Measurements from ENCODE around the gene NASP. TPM values are rescaled to one million over a fixed set of nuclear protein-coding genes. Genes with fewer than 3 reads are reported as not detected.

NASP gene
- total RNA-seq, 1 donor from 2014 or later, result 55.9 TPM

DNA sequence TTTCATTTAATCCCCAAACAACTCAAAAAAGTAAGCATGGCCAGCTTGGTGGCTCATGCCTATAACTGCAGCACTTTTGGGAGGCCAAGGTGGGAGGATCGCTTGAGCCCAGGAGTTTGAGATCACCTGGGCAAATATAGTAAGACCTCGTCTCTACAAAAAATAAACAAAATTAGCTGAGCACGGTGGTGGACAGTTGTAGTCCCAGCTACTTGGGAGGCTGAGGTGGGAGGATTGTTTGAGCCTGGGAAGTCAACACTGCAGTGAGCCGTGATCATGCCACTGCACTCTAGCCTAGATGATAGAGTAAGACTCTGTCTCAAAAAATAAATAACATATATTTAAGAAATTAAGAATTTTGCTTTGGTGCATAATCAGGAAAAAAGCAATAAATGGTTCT, 39.3 kb upstream of the NASP start:
- no peaks in the 10 kb centered on the region for H3K27me3 Mint-ChIP-seq (ENCODE audit: low read depth, unreplicated experiment)
- H3K36me3 Mint-ChIP-seq (ENCODE audit: low read depth, unreplicated experiment), result no peaks in the 10 kb centered on the region
- H3K27ac ChIP-seq (ENCODE audit: low read depth, low read length), result no peak overlapping the region
- TF ChIP-seq EZH2 (IDR thresholded peaks at IDR 0.05; ENCODE audit: insufficient read depth, low read length) (no peak), CTCF (IDR thresholded peaks at IDR 0.05; ENCODE audit: insufficient read depth, low read depth, low read length) (no peak)
- H3K27ac Mint-ChIP-seq (ENCODE audit: unreplicated experiment), result no peak overlapping the region
- no peaks in the 10 kb centered on the region for H3K27me3 ChIP-seq (ENCODE audit: insufficient read depth, low read length)
- H3K9me3 ChIP-seq (ENCODE audit: insufficient read depth, low read depth, low read length), result no peaks in the 10 kb centered on the region
- no peaks in the 10 kb centered on the region for H4K20me1 ChIP-seq (ENCODE audit: insufficient read depth, low read length)
- no peak overlapping the region for H3K4me3 Mint-ChIP-seq (ENCODE audit: unreplicated experiment)
- no peak overlapping the region for H3K4me2 ChIP-seq (ENCODE audit: low read length)
- H3K9me3 Mint-ChIP-seq (ENCODE audit: unreplicated experiment), result no peaks in the 10 kb centered on the region
- H3K4me3 ChIP-seq (ENCODE audit: insufficient read depth, low read depth, low read length), result no peak overlapping the region
- H2AFZ ChIP-seq (ENCODE audit: low read depth, low read length), result no peak overlapping the region
- DNase-seq (ENCODE audit: low read depth) (no peak), FAIRE-seq (no peak)
- no peaks in the 10 kb centered on the region for H3K36me3 ChIP-seq (ENCODE audit: insufficient read depth, low read length)
- H3K9ac ChIP-seq (ENCODE audit: low read length), result no peak overlapping the region
- no peaks in the 10 kb centered on the region for H3K4me1 ChIP-seq (ENCODE audit: insufficient read depth, low read length)
- peaks cover 16% of the 10 kb centered on the region for H3K4me1 Mint-ChIP-seq (ENCODE audit: low read depth, unreplicated experiment)
- no peaks in the 10 kb centered on the region for H3K79me2 ChIP-seq (ENCODE audit: insufficient read depth, low read length)

DNA sequence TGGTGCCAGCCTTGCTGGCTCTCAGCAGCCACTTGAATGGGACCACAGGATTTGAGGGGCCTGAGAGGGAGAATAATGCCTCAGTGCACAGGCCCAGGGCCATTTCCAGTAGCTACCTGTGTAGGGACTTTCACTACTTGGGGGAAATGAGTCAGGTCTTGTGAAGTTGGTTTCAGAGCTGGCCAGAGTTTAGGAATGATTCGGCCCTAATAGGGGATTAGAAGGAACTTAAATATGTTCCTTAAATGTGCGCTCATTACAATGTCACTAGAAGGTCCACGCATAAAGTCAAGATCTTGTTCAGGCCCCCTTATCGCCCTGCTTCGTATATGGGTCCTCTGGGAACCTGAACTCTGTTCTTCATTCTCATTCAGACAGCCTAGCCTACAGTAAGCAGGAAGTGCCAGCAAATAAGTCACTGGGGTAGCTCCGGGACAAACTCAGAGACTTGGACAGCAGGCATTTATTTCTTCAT, 38.8 kb upstream of the NASP start:
- TF ChIP-seq EZH2 (IDR thresholded peaks at IDR 0.05; ENCODE audit: insufficient read depth, low read length) (no peak), CTCF (IDR thresholded peaks at IDR 0.05; ENCODE audit: insufficient read depth, low read depth, low read length) (no peak)
- no peak overlapping the region for H3K27ac Mint-ChIP-seq (ENCODE audit: unreplicated experiment)

DNA sequence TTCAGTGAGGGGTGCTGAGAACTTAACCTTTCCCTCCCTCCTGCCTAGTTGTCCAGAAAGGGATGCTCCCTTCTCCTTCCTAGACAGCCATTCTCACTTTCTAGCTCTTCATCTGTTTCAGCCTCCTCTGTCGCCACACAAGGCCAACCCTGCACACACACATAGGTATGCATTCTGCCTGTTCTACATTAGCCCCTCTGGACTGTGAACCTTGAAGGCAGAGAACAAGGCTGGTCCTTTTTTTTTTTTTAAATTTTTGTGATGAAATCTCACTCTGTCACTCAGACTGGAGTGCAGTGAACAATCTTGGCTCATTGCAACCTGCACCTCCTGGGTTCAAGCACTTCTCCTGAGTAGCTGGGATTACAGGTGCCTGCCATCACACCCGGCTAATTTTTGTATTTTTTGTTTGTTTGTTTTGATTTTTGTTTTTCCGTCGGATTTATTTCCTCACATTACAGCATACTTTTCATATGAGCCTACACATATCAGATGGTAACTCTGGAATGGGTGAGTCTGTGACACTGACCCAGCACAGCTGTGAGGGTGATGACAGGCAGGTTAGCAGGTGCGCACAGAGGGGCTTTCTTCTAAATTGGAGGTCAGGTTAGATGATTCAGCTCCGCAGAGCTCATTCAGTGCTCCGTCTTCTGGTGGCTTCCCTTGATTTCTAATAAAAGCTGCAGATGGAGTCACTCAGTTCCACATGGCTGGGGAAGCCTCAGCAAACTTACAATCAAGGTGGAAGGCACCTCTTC, 38.1 kb upstream of the NASP start:
- no peaks in the 10 kb centered on the region for H3K9me3 Mint-ChIP-seq (ENCODE audit: unreplicated experiment)
- no peak overlapping the region for H2AFZ ChIP-seq (ENCODE audit: low read depth, low read length)

More for the DNA sequence above, 38.8 kb upstream of the NASP start:
- no peak overlapping the region for H3K27ac ChIP-seq (ENCODE audit: low read depth, low read length)
- H3K4me3 ChIP-seq (ENCODE audit: insufficient read depth, low read depth, low read length), result no peak overlapping the region
- no peaks in the 10 kb centered on the region for H4K20me1 ChIP-seq (ENCODE audit: insufficient read depth, low read length)
- H3K9me3 Mint-ChIP-seq (ENCODE audit: unreplicated experiment), result no peaks in the 10 kb centered on the region
- H3K4me3 Mint-ChIP-seq (ENCODE audit: unreplicated experiment), result no peak overlapping the region
- no peak overlapping the region for H2AFZ ChIP-seq (ENCODE audit: low read depth, low read length)
- peaks cover 16% of the 10 kb centered on the region for H3K4me1 Mint-ChIP-seq (ENCODE audit: low read depth, unreplicated experiment)
- no peaks in the 10 kb centered on the region for H3K9me3 ChIP-seq (ENCODE audit: insufficient read depth, low read depth, low read length)
- H3K4me1 ChIP-seq (ENCODE audit: insufficient read depth, low read length), result no peaks in the 10 kb centered on the region
- FAIRE-seq, result no peak
- no peaks in the 10 kb centered on the region for H3K79me2 ChIP-seq (ENCODE audit: insufficient read depth, low read length)
- H3K27me3 Mint-ChIP-seq (ENCODE audit: low read depth, unreplicated experiment), result no peaks in the 10 kb centered on the region
- no peaks in the 10 kb centered on the region for H3K27me3 ChIP-seq (ENCODE audit: insufficient read depth, low read length)
- no peak overlapping the region for H3K4me2 ChIP-seq (ENCODE audit: low read length)
- H3K36me3 Mint-ChIP-seq (ENCODE audit: low read depth, unreplicated experiment), result no peaks in the 10 kb centered on the region
- no peak for DNase-seq (ENCODE audit: low read depth)
- no peaks in the 10 kb centered on the region for H3K36me3 ChIP-seq (ENCODE audit: insufficient read depth, low read length)
- no peak overlapping the region for H3K9ac ChIP-seq (ENCODE audit: low read length)

More for the DNA sequence above, 38.1 kb upstream of the NASP start:
- Mint-ChIP-seq H3K4me3 (ENCODE audit: unreplicated experiment) (no peak overlapping the region), H3K36me3 (ENCODE audit: low read depth, unreplicated experiment) (no peaks in the 10 kb centered on the region), H3K27me3 (ENCODE audit: low read depth, unreplicated experiment) (no peaks in the 10 kb centered on the region), H3K27ac (ENCODE audit: unreplicated experiment) (no peak overlapping the region), H3K4me1 (ENCODE audit: low read depth, unreplicated experiment) (peaks cover 16% of the 10 kb centered on the region)
- Histone ChIP-seq H3K27ac (ENCODE audit: low read depth, low read length) (no peak overlapping the region), H3K4me1 (ENCODE audit: insufficient read depth, low read length) (peaks cover 3% of the 10 kb centered on the region), H3K9ac (ENCODE audit: low read length) (no peak overlapping the region), H3K9me3 (ENCODE audit: insufficient read depth, low read depth, low read length) (no peaks in the 10 kb centered on the region), H3K27me3 (ENCODE audit: insufficient read depth, low read length) (no peaks in the 10 kb centered on the region), H3K4me3 (ENCODE audit: insufficient read depth, low read depth, low read length) (no peak overlapping the region), H3K36me3 (ENCODE audit: insufficient read depth, low read length) (no peaks in the 10 kb centered on the region), H3K79me2 (ENCODE audit: insufficient read depth, low read length) (peaks cover 5% of the 10 kb centered on the region), H3K4me2 (ENCODE audit: low read length) (no peak overlapping the region), H4K20me1 (ENCODE audit: insufficient read depth, low read length) (no peaks in the 10 kb centered on the region)
- FAIRE-seq, result no peak
- no peak for DNase-seq (ENCODE audit: low read depth)
- TF ChIP-seq EZH2 (IDR thresholded peaks at IDR 0.05; ENCODE audit: insufficient read depth, low read length) (no peak), CTCF (IDR thresholded peaks at IDR 0.05; ENCODE audit: insufficient read depth, low read depth, low read length) (no peak)

All from astrocyte (in vitro differentiated cells and primary cell).